Stimulated activated CD8-positive, alpha-beta memory T cell treated with anti-CD3 and anti-CD28 coated beads, Interleukin-7, amount 100 ng/mL, for 4 hours (primary cell): Measurements from ENCODE around the gene OTOG.

Source experiments
- DNase-seq, 2 donors: peaks; one replicate each; pipeline ENCODE4 v3.0.0-alpha.2; 2020; ENCODE audit warnings: low read depth in 2 of 2

OTOG gene

GRCh38 chr11:17560281-17561110 lies 13.4 kb downstream of the OTOG start:
- DNase-seq, result no peak

GRCh38 chr11:17561111-17561415 lies 14.0 kb downstream of the OTOG start:
- DNase-seq, result no peak

- no peak for DNase-seq
Observed at GRCh38 chr11:17561526-17561925, 14.5 kb downstream of the OTOG start.

- no peak for DNase-seq
Observed at GRCh38 chr11:17563231-17563646, 16.2 kb downstream of the OTOG start.

- DNase-seq, result no peak
Observed at GRCh38 chr11:17563961-17564686, 17.1 kb downstream of the OTOG start.

GRCh38 chr11:17564687-17565042 lies 17.6 kb downstream of the OTOG start:
- DNase-seq, result no peak

- no peak for DNase-seq
Observed at GRCh38 chr11:17568944-17569343, 21.9 kb downstream of the OTOG start.

- no peak for DNase-seq
Observed at GRCh38 chr11:17570034-17570433, 23.0 kb downstream of the OTOG start.

- no peak for DNase-seq
Observed at GRCh38 chr11:17571431-17572358, 24.6 kb downstream of the OTOG start.

GRCh38 chr11:17572359-17572690 lies 25.3 kb downstream of the OTOG start:
- no peak for DNase-seq

- DNase-seq, result no peak
Observed at GRCh38 chr11:17572791-17573460, 25.9 kb downstream of the OTOG start.

GRCh38 chr11:17573526-17573925 lies 26.5 kb downstream of the OTOG start:
- DNase-seq, result no peak

- DNase-seq, result no peak
Observed at GRCh38 chr11:17574141-17575091, 27.4 kb downstream of the OTOG start.

GRCh38 chr11:17575431-17576425 lies 28.7 kb downstream of the OTOG start:
- no peak for DNase-seq

GRCh38 chr11:17578296-17578695 lies 31.2 kb downstream of the OTOG start:
- DNase-seq, result no peak

- DNase-seq, result no peak
Observed at GRCh38 chr11:17578958-17579357, 31.9 kb downstream of the OTOG start.

- DNase-seq, result no peak
Observed at GRCh38 chr11:17579451-17579850, 32.4 kb downstream of the OTOG start.

GRCh38 chr11:17580271-17580670 lies 33.2 kb downstream of the OTOG start:
- no peak for DNase-seq

GRCh38 chr11:17581036-17581731 lies 34.1 kb downstream of the OTOG start:
- no peak for DNase-seq
